GM12891 (cell line): ENCODE measurements around the gene CDK14.

Experiments
- PAX5 ChIP-seq: IDR thresholded peaks from 2 replicates; pipeline ENCODE4 v1.6.1; 2011; ENCODE audit warnings: low read length, moderate library complexity, mild to moderate bottlenecking; ENCODE audit not compliant: insufficient read depth, severe bottlenecking
- POLR2A ChIP-seq: IDR thresholded peaks from 2 replicates; pipeline ENCODE4 v1.6.1; 2011; ENCODE audit warnings: low read depth, low read length, control low read depth
- POLR2AphosphoS5 ChIP-seq: IDR thresholded peaks from 2 replicates; pipeline ENCODE4 v1.6.1; 2011; ENCODE audit warnings: low read depth, low read length, control low read depth
- POU2F2 ChIP-seq: IDR thresholded peaks from 2 replicates; pipeline ENCODE4 v1.6.1; 2011; ENCODE audit warnings: low read depth, mild to moderate bottlenecking, control low read depth, low read length, moderate library complexity
- SPI1 ChIP-seq: IDR thresholded peaks from 2 replicates; pipeline ENCODE4 v1.6.1; 2011; ENCODE audit warnings: low read depth, low read length, control low read depth
- TAF1 ChIP-seq: IDR thresholded peaks from 2 replicates; pipeline ENCODE4 v1.6.1; 2011; ENCODE audit warnings: low read depth, low read length, control low read depth

GRCh38 chr7:90763108-90763507 is 167.0 kb downstream of the CDK14 start:
- TF ChIP-seq POLR2A (no peak), TAF1 (no peak), SPI1 (no peak), POLR2AphosphoS5 (no peak), PAX5 (no peak), POU2F2 (no peak)
